ENCODE measurements around the gene HS6ST1.
A peak's percentile ranks its signal among the peaks of the same experiment; 100 is the strongest.

Gene HS6ST1

GRCh38 chr2:128347701-128348539, 29.3 kb upstream of the HS6ST1 start:
- peak; percentile 45 for DNase-seq

DNA sequence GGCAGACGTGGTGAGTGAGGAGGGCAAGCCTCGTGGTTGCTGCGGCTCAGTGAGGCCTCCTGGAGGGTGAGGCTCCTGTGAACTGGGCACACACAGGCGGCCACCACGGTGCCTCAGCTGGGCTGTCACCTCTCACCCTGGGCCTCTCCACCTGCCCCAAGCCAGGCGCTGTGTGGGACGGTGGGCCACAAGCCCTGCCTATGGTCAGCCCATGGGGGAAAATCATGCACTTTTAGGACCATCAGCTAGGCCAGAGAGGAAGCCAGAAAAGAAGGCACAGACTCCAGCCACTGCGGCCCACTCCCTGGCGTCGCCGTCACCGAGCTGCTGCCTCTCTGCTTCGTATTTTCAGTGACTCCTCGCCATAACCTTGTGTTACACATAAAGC, 28.5 kb upstream of the HS6ST1 start:
- no peak for DNase-seq

DNA sequence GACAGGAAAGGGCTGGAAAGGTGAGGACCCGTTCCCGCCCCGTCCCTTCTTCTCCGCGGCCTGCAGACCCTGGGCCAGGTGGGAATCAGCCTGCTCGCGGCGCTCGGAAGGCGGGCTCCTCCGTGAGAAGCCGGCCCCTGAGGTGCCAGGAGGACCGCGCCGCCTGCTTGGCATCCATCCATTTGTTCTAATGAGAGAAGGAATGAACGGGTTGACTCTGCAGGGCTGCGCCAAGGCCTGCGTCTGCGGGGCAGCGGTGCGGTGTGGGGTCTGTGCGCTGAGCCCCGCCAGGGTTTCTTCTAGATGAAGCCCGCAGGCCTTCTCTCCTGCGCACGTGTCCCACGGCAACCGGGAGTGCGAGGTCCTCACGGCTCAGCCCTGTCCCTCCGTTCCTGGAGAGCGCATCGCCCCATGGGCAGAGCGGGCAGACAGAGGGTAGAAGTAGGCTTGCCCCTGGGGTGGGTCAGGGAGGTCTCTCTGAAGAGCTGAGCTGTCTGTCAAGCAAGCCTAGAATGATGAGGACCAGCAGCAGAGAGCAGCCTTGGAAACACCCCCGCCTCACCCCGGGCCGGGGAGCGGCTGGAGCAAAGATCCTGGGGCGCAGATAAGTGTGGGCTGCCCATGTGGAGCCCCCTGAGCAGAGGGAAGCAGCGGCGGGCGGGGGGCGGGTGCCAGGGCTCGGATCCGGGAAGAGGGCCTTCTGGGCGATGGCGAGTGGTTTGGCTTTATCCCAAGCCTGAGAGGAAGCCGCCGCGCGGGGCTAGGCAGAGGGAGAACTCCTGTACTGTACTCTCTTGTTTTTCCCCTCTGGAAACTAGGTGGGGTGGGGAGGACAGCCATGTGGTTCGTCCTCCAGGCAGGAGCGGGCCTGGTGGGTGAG, 27.9 kb upstream of the HS6ST1 start:
- no peak for DNase-seq

DNA sequence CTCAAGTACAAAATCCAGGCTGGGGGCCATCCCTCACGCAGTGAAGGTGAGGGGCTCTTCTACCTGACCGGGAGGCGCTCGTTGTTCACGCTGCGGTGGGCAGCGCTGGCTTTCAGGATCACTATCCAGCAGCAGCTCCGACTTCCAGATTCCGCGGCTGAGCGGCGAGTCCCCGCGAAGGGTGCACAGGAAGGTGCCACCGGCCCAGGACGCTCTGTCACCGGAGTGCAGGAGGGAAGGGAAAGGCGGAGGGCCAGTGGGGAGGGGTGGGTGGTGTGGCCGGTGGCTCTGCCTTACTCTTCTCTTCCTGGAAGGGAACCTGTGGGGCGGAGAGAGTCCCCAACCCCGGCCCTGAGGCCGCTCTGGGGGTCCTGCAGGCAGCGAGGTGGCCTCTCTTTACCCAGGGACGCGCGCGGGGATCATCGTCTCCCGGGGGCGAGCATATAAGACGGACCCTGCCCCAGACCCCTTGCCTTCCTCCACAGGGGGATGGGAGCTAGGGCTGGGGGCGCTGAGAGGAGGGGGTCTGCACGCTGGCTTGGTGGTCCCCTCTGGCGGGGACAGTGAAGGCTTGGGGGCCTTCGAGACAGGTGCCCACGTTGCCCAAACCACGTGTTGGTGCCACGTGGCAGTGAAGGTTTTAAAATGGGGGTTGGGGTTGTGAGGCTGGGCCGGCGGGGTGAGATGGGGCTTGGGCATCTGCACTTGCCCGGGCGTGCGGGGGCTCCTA, 26.9 kb upstream of the HS6ST1 start:
- DNase-seq, result no peak

DNA sequence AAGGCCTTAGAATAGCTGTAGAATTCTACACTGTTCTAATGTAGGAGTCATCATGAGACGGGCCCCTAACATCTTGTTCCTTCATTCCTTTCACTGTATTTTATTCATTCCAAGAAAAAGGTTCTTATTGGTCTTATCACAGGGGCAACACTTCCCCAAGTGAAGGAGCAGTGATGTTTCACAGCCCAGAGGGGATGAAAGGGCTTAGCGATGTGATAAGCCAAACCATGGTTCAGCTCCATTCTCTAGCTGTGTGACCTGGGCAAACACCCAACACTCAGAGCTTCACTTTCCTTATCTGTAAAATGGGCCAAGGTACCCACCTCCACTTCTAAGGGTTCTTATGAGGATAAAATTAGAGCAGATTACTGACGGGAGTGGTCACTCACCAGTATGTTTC, 25.4 kb upstream of the HS6ST1 start:
- DNase-seq, result no peak

- no peak for DNase-seq
Observed at GRCh38 chr2:128343459-128343858, 24.8 kb upstream of the HS6ST1 start.

GRCh38 chr2:128342550-128342949, 23.9 kb upstream of the HS6ST1 start:
- no peak for DNase-seq

DNA sequence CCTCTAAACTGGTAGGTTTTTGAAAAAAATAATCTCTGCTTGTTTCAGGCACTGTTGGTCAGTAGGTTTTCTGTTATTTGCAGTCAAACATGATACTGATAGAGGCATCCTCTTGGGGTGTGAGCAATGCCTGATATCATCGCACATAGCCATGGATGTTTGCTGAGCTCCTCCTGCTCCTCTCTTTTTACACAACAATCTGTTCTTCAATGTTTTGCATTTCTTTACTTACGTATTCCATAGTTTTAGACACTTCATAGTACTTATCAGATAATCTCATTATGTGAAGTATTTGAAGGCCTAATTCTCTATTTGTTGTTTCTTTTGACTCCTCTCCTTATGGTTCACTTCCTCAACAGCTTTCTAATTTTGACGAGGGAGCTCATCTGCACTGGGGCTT, 23.0 kb upstream of the HS6ST1 start:
- no peak for DNase-seq

DNA sequence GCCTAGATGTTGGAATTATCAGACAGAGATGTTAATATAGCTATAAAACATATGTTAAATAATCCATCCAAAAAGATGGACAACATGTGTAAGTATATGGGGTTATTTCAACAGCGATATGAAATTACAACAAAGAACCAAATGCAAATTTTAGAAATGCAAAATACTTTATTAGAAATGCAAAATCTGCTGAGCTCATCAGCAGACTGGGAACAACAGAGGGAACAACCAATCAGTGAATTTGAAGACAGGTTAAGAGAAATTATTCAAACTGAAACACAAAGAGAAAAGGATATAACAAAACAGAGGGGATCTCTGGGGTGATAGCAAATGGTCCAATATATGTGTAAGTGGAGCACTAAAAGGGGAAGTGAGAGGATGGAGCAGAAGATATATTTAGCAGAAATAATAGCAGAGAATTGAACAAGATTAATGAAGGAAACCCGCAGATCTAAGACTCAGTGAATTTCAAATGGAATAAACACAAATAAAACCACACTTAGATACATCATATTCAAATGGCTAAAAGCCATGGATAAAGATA, 13.5 kb upstream of the HS6ST1 start:
- no peak for DNase-seq

DNA sequence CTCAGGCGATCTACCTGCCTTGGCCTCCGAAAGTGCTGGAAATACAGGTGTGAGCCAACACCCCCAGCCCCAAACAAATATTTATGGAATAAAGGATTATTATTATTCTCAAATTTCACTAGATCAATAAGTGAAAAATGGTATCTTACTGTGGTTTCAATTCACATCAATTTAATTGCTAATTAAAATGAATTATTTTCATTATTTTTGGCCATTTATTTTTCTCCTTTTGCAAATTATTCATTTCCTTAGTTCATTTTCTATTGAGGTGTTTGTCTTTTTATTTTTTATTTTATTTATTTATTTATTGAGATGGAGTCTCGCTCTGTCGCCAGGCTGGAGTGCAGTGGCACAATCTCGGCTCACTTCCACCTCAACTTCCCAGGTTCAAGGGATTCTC, 11.9 kb upstream of the HS6ST1 start:
- no peak for DNase-seq

GRCh38 chr2:128329607-128330006, 10.9 kb upstream of the HS6ST1 start:
- DNase-seq, result no peak

GRCh38 chr2:128327180-128327964, 8.7 kb upstream of the HS6ST1 start:
- DNase-seq, result no peak

GRCh38 chr2:128326346-128326745, 7.7 kb upstream of the HS6ST1 start:
- no peak for DNase-seq

GRCh38 chr2:128325611-128326181, 7.0 kb upstream of the HS6ST1 start:
- no peak for DNase-seq

- no peak for DNase-seq
Observed at GRCh38 chr2:128324897-128325410, 6.3 kb upstream of the HS6ST1 start.

- peak; percentile 42 for DNase-seq
Observed at GRCh38 chr2:128324008-128324896, 5.6 kb upstream of the HS6ST1 start.

DNA sequence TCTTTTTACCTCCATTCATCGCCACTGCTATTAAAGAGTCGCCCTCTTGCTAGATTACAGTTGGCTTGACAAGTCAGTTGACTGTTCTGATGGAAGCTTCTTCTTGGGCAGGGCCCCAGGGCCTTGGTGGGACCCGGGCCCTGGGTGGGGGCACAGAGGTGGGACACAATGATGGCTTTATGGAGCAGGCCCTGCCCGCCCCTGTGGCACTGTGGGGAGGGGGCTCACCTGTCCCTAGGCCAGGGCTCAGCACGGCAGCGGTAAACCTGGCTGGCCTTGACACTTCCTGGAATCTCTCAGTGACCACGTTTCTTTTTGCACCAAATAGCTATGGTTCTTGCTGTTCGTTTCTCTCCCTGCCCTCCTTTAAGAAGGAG, 4.9 kb upstream of the HS6ST1 start:
- DNase-seq, result no peak

GRCh38 chr2:128322715-128323554, 4.3 kb upstream of the HS6ST1 start:
- DNase-seq, result no peak
